Left lung (tissue), 10 donors: ENCODE measurements around the gene BCR. TPM values are rescaled to one million over a fixed set of nuclear protein-coding genes. Genes with fewer than 3 reads are reported as not detected.
A peak's percentile ranks its signal among the peaks of the same experiment; 100 is the strongest.

Experiments
- ATAC-seq: fragments of 200-7000 bp; cut with Tn5 transposase; one replicate; pipeline ENCODE4 v1.9.1; 2020; ENCODE audit warnings: moderate library complexity
- DNase-seq, 4 donors: peaks; one replicate each; pipeline ENCODE4 v3.0.0-alpha.2; 2013 to 2020
- H3K27ac ChIP-seq, 2 donors: fragments of 200-600 bp; sonication (generic) in 1 of 2; one replicate each; pipeline versions ENCODE4 v1.5.0 to v1.8.0; 2020 to 2021
- H3K27me3 ChIP-seq, 2 donors: fragments of 200-600 bp; sonication (generic) in 1 of 2; one replicate each; pipeline versions ENCODE4 v1.5.0 to v1.8.0; 2020 to 2021
- H3K36me3 ChIP-seq, 2 donors: fragments of 200-600 bp; sonication (generic) in 1 of 2; one replicate each; pipeline versions ENCODE4 v1.5.0 to v1.8.0; 2020 to 2021
- H3K4me1 ChIP-seq, 2 donors: fragments of 200-600 bp; one replicate each; pipeline ENCODE4 v1.8.0; 2021
- H3K4me3 ChIP-seq, 2 donors: fragments of 200-600 bp; sonication (generic) in 1 of 2; one replicate each; pipeline versions ENCODE4 v1.5.0 to v1.8.0; 2020 to 2021; ENCODE audit warnings: mild to moderate bottlenecking in 1 of 2
- H3K9me3 ChIP-seq, 2 donors: fragments of 200-600 bp; sonication (generic) in 1 of 2; one replicate each; pipeline versions ENCODE4 v1.5.0 to v1.8.0; 2020 to 2021
- intact Hi-C, 2 donors: fragments of 100-400 bp; cut with DNase I; formaldehyde crosslinking; loops; one replicate each; pipeline versions ENCODE4 v1.11.2 to v1.14.2; 2022
- polyA plus RNA-seq, 6 donors: library from polyadenylated mRNA; unstranded; fragments of 120-200 nt; gene quantifications; one replicate each; pipeline ENCODE4 v1.2.1, GENCODE V29; 2013; ENCODE audit not compliant: insufficient read length in 6 of 6
- total RNA-seq, 2 donors: library from RNA; stranded (reverse); fragmentation: NEBNext Ultra II Directional; extraction: Animal tissue kit (Norgen Biotek cat#: 25700); gene quantifications; one replicate each; pipeline ENCODE4 v1.2.1, GENCODE V29; 2021
- TF ChIP-seq, protein P1 (sequence below), 2 donors: fragments of 200-600 bp; sonication (generic) in 1 of 2; IDR thresholded peaks; one replicate each; pipeline versions ENCODE4 v1.5.0 to v1.8.0; 2021; ENCODE audit warnings: antibody characterized with exemption in 2 of 2
- donor health status: DM: no; HTN: yes; CAD: no.
- donor health status: DM: no; HTN: no; CAD: no.

The BCR gene
- total and polyA plus RNA-seq, 8 donors, result 41.1 to 70.4 (median 48.9) TPM

DNA sequence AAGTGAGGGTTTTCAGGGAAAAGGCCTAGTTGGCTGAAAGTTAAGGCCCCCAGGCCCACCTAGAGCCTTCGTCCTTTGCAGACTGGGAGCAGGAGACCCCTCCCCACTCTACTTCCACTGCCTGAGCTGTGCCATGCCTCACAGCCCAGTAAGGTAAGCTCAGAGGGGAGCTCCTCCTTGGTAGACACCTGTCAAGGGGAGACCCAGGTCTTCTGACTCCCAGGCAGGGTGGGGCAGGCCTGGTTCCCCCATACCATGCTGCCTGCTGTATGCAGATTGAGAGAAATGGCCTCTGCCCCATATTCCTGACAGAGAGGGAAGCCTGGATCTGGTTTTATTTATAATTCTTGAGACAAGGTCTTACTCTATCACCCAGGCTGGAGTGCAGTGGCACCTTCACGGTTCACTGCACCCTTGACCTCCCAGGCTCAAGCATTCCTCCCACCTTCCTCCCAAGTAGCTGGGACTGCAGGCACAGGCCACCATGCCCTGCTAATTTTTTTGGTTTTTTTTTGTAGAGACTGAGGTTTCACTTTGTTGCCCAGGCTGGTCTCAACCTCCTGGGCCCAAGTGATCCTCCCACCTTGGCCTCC lies 34.3 kb upstream of the BCR start:
- intact Hi-C loops, result no loop called here
- ATAC-seq (no peak), DNase-seq (peak in 1 of 4 donors; percentile 18)
- Histone ChIP-seq H3K4me3 (peak overlapping the region; percentile 29 to 44), H3K27me3 (no peaks in the 10 kb centered on the region), H3K36me3 (no peaks in the 10 kb centered on the region), H3K9me3 (no peaks in the 10 kb centered on the region), H3K27ac (peak overlapping the region in 1 of 2 donors; percentile 69), H3K4me1 (peaks cover 8 to 70% of the 10 kb centered on the region in 2 donors)
- TF ChIP-seq, protein P1, sequence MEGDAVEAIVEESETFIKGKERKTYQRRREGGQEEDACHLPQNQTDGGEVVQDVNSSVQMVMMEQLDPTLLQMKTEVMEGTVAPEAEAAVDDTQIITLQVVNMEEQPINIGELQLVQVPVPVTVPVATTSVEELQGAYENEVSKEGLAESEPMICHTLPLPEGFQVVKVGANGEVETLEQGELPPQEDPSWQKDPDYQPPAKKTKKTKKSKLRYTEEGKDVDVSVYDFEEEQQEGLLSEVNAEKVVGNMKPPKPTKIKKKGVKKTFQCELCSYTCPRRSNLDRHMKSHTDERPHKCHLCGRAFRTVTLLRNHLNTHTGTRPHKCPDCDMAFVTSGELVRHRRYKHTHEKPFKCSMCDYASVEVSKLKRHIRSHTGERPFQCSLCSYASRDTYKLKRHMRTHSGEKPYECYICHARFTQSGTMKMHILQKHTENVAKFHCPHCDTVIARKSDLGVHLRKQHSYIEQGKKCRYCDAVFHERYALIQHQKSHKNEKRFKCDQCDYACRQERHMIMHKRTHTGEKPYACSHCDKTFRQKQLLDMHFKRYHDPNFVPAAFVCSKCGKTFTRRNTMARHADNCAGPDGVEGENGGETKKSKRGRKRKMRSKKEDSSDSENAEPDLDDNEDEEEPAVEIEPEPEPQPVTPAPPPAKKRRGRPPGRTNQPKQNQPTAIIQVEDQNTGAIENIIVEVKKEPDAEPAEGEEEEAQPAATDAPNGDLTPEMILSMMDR (IDR thresholded peaks at IDR 0.05), result no peak

DNA sequence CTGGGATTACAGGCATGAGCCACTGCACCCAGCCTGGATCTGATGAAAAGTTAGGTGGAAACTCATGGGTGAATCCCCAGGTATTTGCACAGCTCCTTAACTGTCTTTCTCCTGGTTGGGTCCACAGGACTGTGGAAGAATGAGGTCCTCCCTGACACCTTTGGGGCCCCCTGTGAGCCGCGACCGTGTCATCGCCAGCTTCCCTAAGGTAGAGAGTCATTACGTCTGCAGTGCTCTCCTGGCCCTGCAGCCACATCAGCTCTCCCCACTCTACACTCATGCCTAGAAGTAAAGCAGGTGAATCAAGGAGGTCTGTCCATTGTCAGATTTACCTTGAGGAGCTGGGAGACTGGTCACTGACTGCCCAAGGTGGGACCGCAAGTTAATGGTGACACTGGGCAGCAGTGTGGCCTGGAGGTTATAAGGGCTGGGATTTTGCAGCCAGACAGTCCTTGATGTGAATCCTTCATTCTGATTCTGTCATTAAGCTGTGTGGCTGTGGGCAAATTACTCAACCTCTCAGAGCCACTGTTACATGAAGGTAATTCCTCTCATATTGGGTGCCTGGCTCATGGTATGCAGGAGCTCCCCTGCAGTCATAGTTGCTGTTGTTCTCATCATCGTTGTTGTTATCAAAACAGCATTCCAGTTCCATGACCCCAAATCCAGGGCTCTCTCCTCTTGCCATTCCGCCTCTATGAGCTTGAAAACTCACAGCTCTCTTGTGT lies 33.7 kb upstream of the BCR start:
- H3K27me3 ChIP-seq, result no peaks in the 10 kb centered on the region
- ATAC-seq (no peak), DNase-seq (peak in 1 of 4 donors; percentile 49)
- peaks cover 6 to 71% of the 10 kb centered on the region in 2 donors for H3K4me1 ChIP-seq
- TF ChIP-seq, protein P1 (IDR thresholded peaks at IDR 0.05), result no peak
- H3K27ac ChIP-seq, result no peak overlapping the region
- no peaks in the 10 kb centered on the region for H3K36me3 ChIP-seq
- no peaks in the 10 kb centered on the region for H3K9me3 ChIP-seq
- intact Hi-C loops, result no loop called here
- H3K4me3 ChIP-seq, result no peak overlapping the region

DNA sequence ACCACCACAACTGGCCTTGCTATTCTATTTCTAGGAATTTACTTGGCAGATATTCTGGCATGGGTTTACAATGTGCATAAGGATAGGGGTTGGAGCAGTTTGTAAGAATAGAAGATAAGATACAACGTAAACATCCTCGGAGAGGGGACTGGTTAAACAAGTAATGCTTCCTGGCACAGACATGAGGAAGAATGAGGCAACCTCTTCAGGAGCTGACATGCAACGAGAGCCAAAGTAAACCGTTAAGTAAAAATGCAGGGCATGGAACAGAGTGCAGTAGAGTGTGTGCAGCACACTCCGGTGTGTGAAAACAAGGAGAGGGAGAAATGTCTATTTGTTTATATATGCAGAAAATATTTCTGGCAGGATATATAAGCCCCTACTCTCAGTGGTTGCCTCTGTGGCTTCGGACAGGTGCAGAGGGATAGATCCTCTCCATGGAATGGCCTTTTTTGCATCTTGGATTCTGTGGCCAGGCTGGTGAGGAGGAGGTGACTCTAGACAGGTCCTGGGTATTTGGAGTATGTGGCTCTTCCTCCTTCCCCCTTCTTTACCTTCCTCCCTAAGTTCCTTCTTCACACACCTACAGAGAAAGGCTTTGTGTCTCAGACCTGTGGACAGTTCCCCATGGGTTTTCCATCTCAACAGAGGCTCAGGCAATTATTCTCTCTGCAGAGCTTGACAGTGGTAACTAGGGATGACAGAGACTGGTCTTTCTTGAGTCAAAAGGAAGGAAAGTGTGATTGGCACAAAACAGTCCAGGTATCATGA lies 32.5 kb upstream of the BCR start:
- Histone ChIP-seq H3K4me1 (peaks cover 5 to 73% of the 10 kb centered on the region in 2 donors), H3K4me3 (no peak overlapping the region), H3K27ac (peak overlapping the region in 1 of 2 donors; percentile 46), H3K36me3 (no peaks in the 10 kb centered on the region), H3K27me3 (no peaks in the 10 kb centered on the region), H3K9me3 (no peaks in the 10 kb centered on the region)
- intact Hi-C loops, result no loop called here
- ATAC-seq (peak; percentile 33), DNase-seq (peak in 1 of 4 donors; percentile 60)
- TF ChIP-seq, protein P1 (IDR thresholded peaks at IDR 0.05), result no peak

DNA sequence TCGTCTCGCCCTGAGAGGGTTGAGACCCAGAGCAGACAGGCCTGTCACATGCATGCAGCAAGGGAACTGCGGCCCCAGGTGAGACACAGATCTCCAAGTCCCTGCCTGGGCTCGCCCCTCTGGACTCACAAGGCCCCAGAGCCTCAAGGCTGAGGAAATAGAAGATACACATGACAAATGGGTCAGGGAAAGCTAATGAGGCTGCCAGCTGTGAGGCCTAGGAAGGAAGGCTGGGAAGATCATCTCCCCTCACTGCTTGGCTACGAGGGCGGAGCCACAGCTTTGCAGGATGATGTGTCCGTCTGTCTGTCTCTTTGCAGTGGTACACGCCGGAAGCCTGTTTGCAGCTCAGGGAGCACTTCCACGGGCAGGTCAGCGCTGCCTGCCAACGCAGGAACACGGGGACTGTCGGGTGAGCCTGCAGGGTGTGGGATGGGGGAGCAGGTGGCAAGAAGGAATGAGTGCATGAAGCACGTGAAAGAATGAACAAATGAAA lies 30.5 kb upstream of the BCR start:
- ATAC-seq (no peak), DNase-seq (peak in 1 of 4 donors; percentile 55)
- no peaks in the 10 kb centered on the region for H3K36me3 ChIP-seq
- intact Hi-C loops, result no loop called here
- H3K27ac ChIP-seq, result peak overlapping the region in 1 of 2 donors; percentile 96
- TF ChIP-seq, protein P1 (IDR thresholded peaks at IDR 0.05), result no peak
- H3K4me3 ChIP-seq, result no peak overlapping the region
- H3K27me3 ChIP-seq, result no peaks in the 10 kb centered on the region
- H3K4me1 ChIP-seq, result peaks cover 2 to 80% of the 10 kb centered on the region in 2 donors
- no peaks in the 10 kb centered on the region for H3K9me3 ChIP-seq
